Ovary (tissue), 10 donors: ENCODE measurements around the gene SF1. TPM values are rescaled to one million over a fixed set of nuclear protein-coding genes. Genes with fewer than 3 reads are reported as not detected.

Experiments used
- DNase-seq, 5 donors: peaks; one replicate each; pipeline ENCODE4 v3.0.0-alpha.2; 2019 to 2020
- H3K27ac ChIP-seq, 2 donors: fragments of 200-600 bp; one replicate each; pipeline versions ENCODE4 v1.5.1 to v1.8.0; 2019 to 2022
- H3K27me3 ChIP-seq: fragments of 200-600 bp; one replicate; pipeline ENCODE4 v1.8.0; 2022
- H3K36me3 ChIP-seq: fragments of 200-600 bp; sonication (generic); one replicate; pipeline ENCODE4 v1.5.1; 2019
- H3K4me1 ChIP-seq: one replicate; pipeline ENCODE4 v1.8.1; 2013; ENCODE audit warnings: mild to moderate bottlenecking, moderate library complexity; ENCODE audit not compliant: insufficient read depth
- H3K4me3 ChIP-seq: fragments of 200-600 bp; sonication (generic); one replicate; pipeline ENCODE4 v1.5.1; 2017
- H3K9me3 ChIP-seq, 2 donors: fragments of 200-600 bp in 1 of 2; sonication (generic) in 1 of 2; one replicate each; pipeline versions ENCODE4 v1.5.1 to v1.8.1; 2013 to 2019; ENCODE audit warnings: mild to moderate bottlenecking in 1 of 2, moderate library complexity in 1 of 2
- EP300 ChIP-seq: sonication (generic); formaldehyde crosslinking; IDR thresholded peaks from one replicate; pipeline ENCODE4 v1.6.1; 2017; ENCODE audit warnings: antibody characterized with exemption
- POLR2A ChIP-seq: fragments of 450-650 bp; IDR thresholded peaks from one replicate; pipeline ENCODE4 v1.6.1; 2017; ENCODE audit warnings: antibody characterized with exemption, mild to moderate bottlenecking, moderate library complexity
- whole genome bisulfite sequencing, 3 donors: extraction: QIAGEN DNeasy Blood & Tissue Kit in 1 of 3; methylation state at CpG; one replicate each; pipeline versions ENCODE4 v1.1.5 to v1.1.7; 2013 to 2017; 5-methylcytosine and 5-hydroxymethylcytosine counted together
- intact Hi-C, 4 donors: fragments of 100-400 bp; cut with DNase I; formaldehyde crosslinking; loops; one replicate each; pipeline versions ENCODE4 v1.11.0 to v1.15.1; 2022 to 2023
- long read RNA-seq, 3 donors: library from polyadenylated mRNA in 2 of 3; unstranded in 2 of 3; transcript quantifications; one replicate each; pipeline ENCODE4 v2.0.0 and lab custom pipeline, GENCODE V29; 2021 to 2026
- polyA plus RNA-seq, 2 donors: library from polyadenylated mRNA; stranded (reverse); fragments of 200-250 nt in 1 of 2; fragments of 350-450 nt in 1 of 2; fragmentation: Illumina TruSeq in 1 of 2; extraction: RNeasy Lipid Tissue Mini Kit (QIAGEN cat#74804) in 1 of 2; gene quantifications; one replicate each; pipeline ENCODE4 v1.2.3, GENCODE V29; 2013 to 2014
- total RNA-seq, 7 donors: library from RNA; depleted of rRNA in 2 of 7; stranded (reverse); fragments of >200 nt in 2 of 7; fragmentation: NEBNext Ultra II Directional in 3 of 7; extraction: Animal tissue kit (Norgen Biotek cat#: 25700) in 3 of 7; gene quantifications; one replicate each; pipeline versions ENCODE4 v1.1.0 to v1.2.4, GENCODE V29; 2016 to 2023
- TF ChIP-seq, protein P1 (sequence below), 3 donors: fragments of 450-650 bp in 2 of 3; fragments of 200-600 bp in 1 of 3; IDR thresholded peaks; one replicate each; pipeline versions ENCODE4 v1.5.1 to v1.8.0; 2016 to 2022; ENCODE audit warnings: antibody characterized with exemption in 3 of 3, mild to moderate bottlenecking in 1 of 3
- donor health status: DM: no; HTN: no; CAD: no; lungs with moderate emphysema.
- donor health status: DM: no; HTN: no; CAD: no.
- donor health status: Bipolar disorder and iron deficiency.
- donor health status: DM: yes; HTN: yes; CAD: no.
- donor health status: DM: no; HTN: no; CAD: no.
- donor health status: DM: yes; HTN: yes; CAD: no.

The SF1 gene, protein sequence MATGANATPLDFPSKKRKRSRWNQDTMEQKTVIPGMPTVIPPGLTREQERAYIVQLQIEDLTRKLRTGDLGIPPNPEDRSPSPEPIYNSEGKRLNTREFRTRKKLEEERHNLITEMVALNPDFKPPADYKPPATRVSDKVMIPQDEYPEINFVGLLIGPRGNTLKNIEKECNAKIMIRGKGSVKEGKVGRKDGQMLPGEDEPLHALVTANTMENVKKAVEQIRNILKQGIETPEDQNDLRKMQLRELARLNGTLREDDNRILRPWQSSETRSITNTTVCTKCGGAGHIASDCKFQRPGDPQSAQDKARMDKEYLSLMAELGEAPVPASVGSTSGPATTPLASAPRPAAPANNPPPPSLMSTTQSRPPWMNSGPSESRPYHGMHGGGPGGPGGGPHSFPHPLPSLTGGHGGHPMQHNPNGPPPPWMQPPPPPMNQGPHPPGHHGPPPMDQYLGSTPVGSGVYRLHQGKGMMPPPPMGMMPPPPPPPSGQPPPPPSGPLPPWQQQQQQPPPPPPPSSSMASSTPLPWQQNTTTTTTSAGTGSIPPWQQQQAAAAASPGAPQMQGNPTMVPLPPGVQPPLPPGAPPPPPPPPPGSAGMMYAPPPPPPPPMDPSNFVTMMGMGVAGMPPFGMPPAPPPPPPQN
- total RNA-seq (100 to 1,000 TPM; 231 to 380 (median 306) TPM), polyA plus RNA-seq (100 to 1,000 TPM; 131 to 388 TPM)
- long read RNA-seq, donor 1, transcript SF1-212 (2 exons, 983 nt), result minor isoform, 13 of 101 reads
- long read RNA-seq, donor 1, transcript SF1-201 (13 exons, 2,850 nt), result major isoform, 21 of 101 reads
- long read RNA-seq, donor 1, partial matches to known transcripts, result 40 of 101 reads
- long read RNA-seq, donor 1, other reads (novel, unspliced or antisense), result 21 of 101 reads
- long read RNA-seq, donor 2, transcript SF1-201 (13 exons, 2,850 nt), result major isoform, 12 of 78 reads
- long read RNA-seq, donor 2, transcript SF1-212 (2 exons, 983 nt), result minor isoform, 5 of 78 reads
- long read RNA-seq, donor 2, transcript SF1-204 (13 exons, 3,470 nt), result minor isoform, 7 of 78 reads
- long read RNA-seq, donor 2, partial matches to known transcripts, result 45 of 78 reads
- long read RNA-seq, donor 2, other reads (novel, unspliced or antisense), result 0 of 78 reads
- long read RNA-seq, donor 3, transcript SF1-204 (13 exons, 3,470 nt), result minor isoform, 17 of 162 reads
- long read RNA-seq, donor 3, transcript SF1-202 (14 exons, 3,094 nt), result minor isoform, 9 of 162 reads
- long read RNA-seq, donor 3, transcript SF1-201 (13 exons, 2,850 nt), result major isoform, 49 of 162 reads
- long read RNA-seq, donor 3, partial matches to known transcripts, result 41 of 162 reads
- long read RNA-seq, donor 3, other reads (novel, unspliced or antisense), result 42 of 162 reads

- peak; percentile 98 to 99 (median 98) for DNase-seq
- peak within 1 kb of the TSS; percentile 74 for H3K4me3 ChIP-seq
- WGBS, 3 donors, result 0 to 1% (median 1%) methylated on average over 57 to 80 of the region's 80 CpGs
- peak within 1 kb of the TSS; percentile 96 to 100 for H3K27ac ChIP-seq
- H3K27me3 ChIP-seq, result no peaks in the 10 kb centered on the region
- no peaks in the 10 kb centered on the region for H3K36me3 ChIP-seq
- H3K9me3 ChIP-seq, result no peaks in the 10 kb centered on the region
- intact Hi-C loops, result loop anchor here in 1 of 4 donors (5.0 kb wide), 1 partner anchor 36 kb away; the partner anchor contains the start of gene RASGRP2
- TF ChIP-seq, protein P1, sequence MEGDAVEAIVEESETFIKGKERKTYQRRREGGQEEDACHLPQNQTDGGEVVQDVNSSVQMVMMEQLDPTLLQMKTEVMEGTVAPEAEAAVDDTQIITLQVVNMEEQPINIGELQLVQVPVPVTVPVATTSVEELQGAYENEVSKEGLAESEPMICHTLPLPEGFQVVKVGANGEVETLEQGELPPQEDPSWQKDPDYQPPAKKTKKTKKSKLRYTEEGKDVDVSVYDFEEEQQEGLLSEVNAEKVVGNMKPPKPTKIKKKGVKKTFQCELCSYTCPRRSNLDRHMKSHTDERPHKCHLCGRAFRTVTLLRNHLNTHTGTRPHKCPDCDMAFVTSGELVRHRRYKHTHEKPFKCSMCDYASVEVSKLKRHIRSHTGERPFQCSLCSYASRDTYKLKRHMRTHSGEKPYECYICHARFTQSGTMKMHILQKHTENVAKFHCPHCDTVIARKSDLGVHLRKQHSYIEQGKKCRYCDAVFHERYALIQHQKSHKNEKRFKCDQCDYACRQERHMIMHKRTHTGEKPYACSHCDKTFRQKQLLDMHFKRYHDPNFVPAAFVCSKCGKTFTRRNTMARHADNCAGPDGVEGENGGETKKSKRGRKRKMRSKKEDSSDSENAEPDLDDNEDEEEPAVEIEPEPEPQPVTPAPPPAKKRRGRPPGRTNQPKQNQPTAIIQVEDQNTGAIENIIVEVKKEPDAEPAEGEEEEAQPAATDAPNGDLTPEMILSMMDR (IDR thresholded peaks at IDR 0.05), result peak in 1 of 3 donors; percentile 50
- TF ChIP-seq POLR2A (peak; percentile 97), EP300 (peak; percentile 11)
- H3K4me1 ChIP-seq, result peaks cover 7% of the 10 kb centered on the region
Measured at GRCh38 chr11:64778473-64779298, at the start of gene SF1. SF1 (minus strand) TSS chr11:64778542; CDS start chr11:64778392, 150 bp downstream.

DNA sequence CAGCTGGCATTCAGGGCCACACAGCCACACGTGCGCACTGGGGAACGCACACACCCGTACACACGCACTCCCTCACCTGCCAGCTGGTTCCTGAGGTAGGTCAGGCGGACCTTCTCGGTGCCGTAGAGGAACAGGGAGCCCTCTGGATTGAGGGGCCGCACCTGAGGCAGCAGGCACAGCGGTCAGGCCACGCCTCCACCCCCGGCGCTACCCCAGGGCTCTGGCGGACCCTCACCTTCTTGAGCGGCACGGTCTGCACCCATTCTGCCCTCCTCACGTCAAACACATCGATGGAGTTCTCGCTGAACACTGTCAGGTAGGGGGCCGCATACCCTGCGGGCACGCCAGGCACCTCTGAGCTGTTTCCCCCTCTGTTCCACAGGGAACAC lies 49.1 kb upstream of the SF1 start:
- Histone ChIP-seq H3K9me3 (no peaks in the 10 kb centered on the region), H3K27me3 (no peaks in the 10 kb centered on the region), H3K27ac (no peak overlapping the region), H3K4me3 (no peak overlapping the region), H3K4me1 (no peaks in the 10 kb centered on the region), H3K36me3 (no peaks in the 10 kb centered on the region)
- TF ChIP-seq, protein P1 (IDR thresholded peaks at IDR 0.05), result no peak
- TF ChIP-seq POLR2A (no peak), EP300 (no peak)
- WGBS, 3 donors, result 85 to 95% (median 91%) methylated on average over 22 of the region's 22 CpGs
- intact Hi-C loops, result no loop called here
- no peak for DNase-seq

- no peak overlapping the region for H3K4me3 ChIP-seq
- intact Hi-C loops, result no loop called here
- no peaks in the 10 kb centered on the region for H3K36me3 ChIP-seq
- no peaks in the 10 kb centered on the region for H3K4me1 ChIP-seq
- H3K27ac ChIP-seq, result no peak overlapping the region
- H3K27me3 ChIP-seq, result no peaks in the 10 kb centered on the region
- DNase-seq, result no peak
- WGBS, 3 donors, result 76 to 87% (median 85%) methylated on average over 52 of the region's 52 CpGs
- no peaks in the 10 kb centered on the region for H3K9me3 ChIP-seq
- no peak for TF ChIP-seq EP300
- TF ChIP-seq, protein P1 (IDR thresholded peaks at IDR 0.05), result no peak
- TF ChIP-seq POLR2A, result no peak
Measured at GRCh38 chr11:64826578-64827450, 48.5 kb upstream of the SF1 start.
